GM12878 (cell line): ENCODE data around the gene NPAS2. TPM values are rescaled to one million over a fixed set of nuclear protein-coding genes. Genes with fewer than 3 reads are reported as not detected.
A peak's percentile ranks its signal among the peaks of the same experiment; 100 is the strongest.

Experiments
- ATAC-seq: fragments of 200-7000 bp; cut with Tn5 transposase; 3 replicates; pipeline ENCODE4 v1.9.1; 2020; ENCODE audit warnings: mild to moderate bottlenecking, moderate library complexity
- BruUV-seq: library from RNA; stranded (reverse); fragments of 400-500 nt; replicated peaks from 2 replicates; lab custom pipeline; 2021; lab: Mats Ljungman, UMichigan
- CTCF ChIA-PET: fragments of 300-600 bp; sonication (Branson Sonifier 250); formaldehyde crosslinking; extraction: SDS; loops from one replicate; lab custom pipeline; 2021; ENCODE audit warnings: inconsistent platforms; lab: Yijun Ruan, JAX
- POLR2A ChIA-PET: fragments of 350-600 bp; formaldehyde crosslinking; extraction: SDS; loops from one replicate; lab custom pipeline; 2021; ENCODE audit warnings: inconsistent platforms; lab: Charles Lee
- RAD21 ChIA-PET: fragments of 300-600 bp; sonication (Branson Sonifier 250); formaldehyde crosslinking; loops from one replicate; lab custom pipeline; 2023; ENCODE audit warnings: antibody characterized with exemption; ENCODE audit not compliant: unreplicated experiment; lab: Charles Lee
- SMC1A ChIA-PET: fragments of 300-600 bp; sonication (Branson Sonifier 250); formaldehyde crosslinking; loops from one replicate; lab custom pipeline; 2023; ENCODE audit not compliant: unreplicated experiment, uncharacterized antibody; lab: Charles Lee
- DNase-seq: peaks from one replicate; pipeline ENCODE4 v3.0.0-alpha.2; 2011; ENCODE audit warnings: low read depth, low spot score
- FAIRE-seq: peaks from 3 replicates; lab custom pipeline; 2011; peaks lifted over from hg19 to GRCh38; lab: Jason Lieb, UNC
- H2AFZ ChIP-seq: 2 replicates; pipeline ENCODE4 v1.6.0; 2011; ENCODE audit warnings: low read depth, low read length, control low read depth; ENCODE audit not compliant: control insufficient read depth
- H3K27ac ChIP-seq: 2 replicates; pipeline ENCODE4 v1.5.1; 2011; ENCODE audit warnings: control low read depth; ENCODE audit not compliant: control insufficient read depth, insufficient read depth
- H3K27me3 ChIP-seq, 2 experiments: replicated peaks in 1 of 2; 2 replicates each; pipeline versions ENCODE4 v1.6.0 to v1.6.1; 2011; ENCODE audit warnings: low read length in 1 of 2; ENCODE audit not compliant: control insufficient read depth in 2 of 2, insufficient read depth in 2 of 2
- H3K36me3 ChIP-seq, 2 experiments: 2 replicates each; pipeline ENCODE4 v1.5.1; 2011; ENCODE audit warnings: low read length in 1 of 2; ENCODE audit not compliant: control insufficient read depth in 2 of 2, insufficient read depth in 2 of 2
- H3K4me1 ChIP-seq: 2 replicates; pipeline ENCODE4 v1.6.1; 2011; ENCODE audit warnings: mild to moderate bottlenecking, low read length, moderate library complexity, mixed read lengths; ENCODE audit not compliant: control insufficient read depth, insufficient read depth
- H3K4me2 ChIP-seq: 2 replicates; pipeline ENCODE4 v1.6.0; 2011; ENCODE audit warnings: control low read depth; ENCODE audit not compliant: control insufficient read depth, insufficient read depth
- H3K4me3 ChIP-seq: fragments of 200-600 bp; sonication (generic); 2 replicates; pipeline ENCODE4 v1.5.1; 2016
- H3K79me2 ChIP-seq: 2 replicates; pipeline ENCODE4 v1.6.0; 2011; ENCODE audit warnings: low read length; ENCODE audit not compliant: control insufficient read depth, insufficient read depth
- H3K9ac ChIP-seq: 2 replicates; pipeline ENCODE4 v1.8.0; 2011; ENCODE audit warnings: low read length, control low read depth, mixed read lengths; ENCODE audit not compliant: control insufficient read depth, insufficient read depth
- H3K9me3 ChIP-seq: replicated peaks from 3 replicates; pipeline ENCODE4 v1.5.1; 2011; ENCODE audit warnings: mild to moderate bottlenecking, low read length; ENCODE audit not compliant: control insufficient read depth, insufficient read depth
- H4K20me1 ChIP-seq: 2 replicates; pipeline ENCODE4 v1.6.0; 2011; ENCODE audit not compliant: control insufficient read depth, insufficient read depth
- CEBPB ChIP-seq, 2 experiments: fragments of 150-350 bp in 1 of 2; IDR thresholded peaks; 2 replicates each; pipeline ENCODE4 v1.6.1; 2012 to 2014; ENCODE audit warnings: low read depth in 2 of 2, low read length in 2 of 2, borderline replicate concordance in 1 of 2, inconsistent platforms in 1 of 2
- CREM ChIP-seq: IDR thresholded peaks from 2 replicates; pipeline ENCODE4 v1.6.1; 2014; ENCODE audit warnings: antibody characterized with exemption, low read depth
- CTCF ChIP-seq, 3 experiments: IDR thresholded peaks in 2 of 3; conservative IDR thresholded peaks in 1 of 3; 2 replicates each; pipeline ENCODE4 v1.5.1; 2011; ENCODE audit warnings: low read depth in 3 of 3, low read length in 3 of 3, mild to moderate bottlenecking in 3 of 3, control low read depth in 2 of 3, moderate library complexity in 2 of 3, inconsistent platforms in 1 of 3, mixed read lengths in 1 of 3; ENCODE audit not compliant: control insufficient read depth in 2 of 3, insufficient read depth in 1 of 3; ENCODE audit errors: extremely low read depth in 1 of 3
- E2F8 ChIP-seq: fragments of 450-650 bp; IDR thresholded peaks from 2 replicates; pipeline ENCODE4 v1.6.1; 2018; ENCODE audit warnings: mild to moderate bottlenecking, low read depth, moderate library complexity; ENCODE audit not compliant: partially characterized antibody
- GABPA ChIP-seq: IDR thresholded peaks from 2 replicates; pipeline ENCODE4 v1.6.1; 2014; ENCODE audit warnings: antibody characterized with exemption, low read depth, mild to moderate bottlenecking, inconsistent platforms
- KAT2A ChIP-seq: conservative IDR thresholded peaks from 2 replicates; pipeline ENCODE4 v1.6.1; 2011; ENCODE audit warnings: low read depth, low read length; ENCODE audit not compliant: control insufficient read depth
- NR2C2 ChIP-seq: IDR thresholded peaks from 2 replicates; pipeline ENCODE4 v1.6.1; 2011; ENCODE audit warnings: borderline replicate concordance, low read depth; ENCODE audit not compliant: control insufficient read depth, insufficient read length
- PBX3 ChIP-seq: IDR thresholded peaks from 2 replicates; pipeline ENCODE4 v1.6.1; 2011; ENCODE audit warnings: mild to moderate bottlenecking, low read depth, low read length, moderate library complexity; ENCODE audit not compliant: insufficient replicate concordance
- RELA ChIP-seq: fragments of 450-650 bp; IDR thresholded peaks from 2 replicates; pipeline ENCODE4 v1.8.0; 2014; ENCODE audit warnings: borderline replicate concordance; ENCODE audit not compliant: partially characterized antibody
- SUZ12 ChIP-seq: fragments of 200-600 bp; sonication (generic); IDR thresholded peaks from one replicate; pipeline ENCODE4 v1.6.1; 2018; ENCODE audit warnings: antibody characterized with exemption, mild to moderate bottlenecking; ENCODE audit not compliant: unreplicated experiment
- USF2 ChIP-seq: IDR thresholded peaks from 2 replicates; pipeline ENCODE4 v1.6.1; 2011; ENCODE audit warnings: low read depth, low read length, improper control_type of control experiment, borderline replicate concordance
- ZBTB33 ChIP-seq: fragments of 450-650 bp; IDR thresholded peaks from 2 replicates; pipeline ENCODE4 v1.6.1; 2017; ENCODE audit warnings: mild to moderate bottlenecking
- ZNF217 ChIP-seq: fragments of 450-650 bp; IDR thresholded peaks from 2 replicates; pipeline ENCODE4 v1.6.1; 2017; ENCODE audit warnings: antibody characterized with exemption, mild to moderate bottlenecking
- WGBS: methylation state at CpG from one replicate; pipeline ENCODE4 v1.1.6; 2016; ENCODE audit warnings: low lambda C conversion rate; ENCODE audit not compliant: insufficient replicate concordance, insufficient coverage; ENCODE audit errors: missing lambda C conversion rate; 5-methylcytosine and 5-hydroxymethylcytosine counted together
- in situ Hi-C: fragments of 300-500 bp; cut with MboI; formaldehyde crosslinking; loops from 9 replicates; pipeline ENCODE4 v1.14.3; 2018; ENCODE audit warnings: mixed read lengths
- intact Hi-C: fragments of 100-400 bp; cut with micrococcal nuclease; formaldehyde crosslinking; loops from one replicate; pipeline ENCODE4 v1.14.2; 2022; ENCODE audit not compliant: unreplicated experiment
- polyA plus RNA-seq, 11 experiments: library from polyadenylated mRNA; depleted of rRNA in 4 of 11; unstranded in 6 of 11; stranded (reverse) in 5 of 11; fragments of >200 nt; fragmentation: Nextera tagmentation in 4 of 11; fragmentation: Illumina TruSeq in 1 of 11; extraction: Ambion mirVana in 4 of 11; extraction: Trizol in 1 of 11; gene quantifications; 1 replicate in 1 of 11; 2 replicates in 10 of 11; pipeline versions ENCODE4 v1.2.1 to v1.2.3, GENCODE V29; 2011 to 2016; ENCODE audit warnings: inconsistent platforms in 2 of 11, missing spikeins in 2 of 11, low read depth in 1 of 11
- total RNA-seq, 4 experiments: library from RNA; depleted of rRNA in 3 of 4; stranded (reverse); fragments of >200 nt in 3 of 4; fragmentation: Illumina TruSeq in 1 of 4; extraction: Trizol in 1 of 4; gene quantifications; 2 replicates each; pipeline versions ENCODE4 v1.2.1 to v1.2.3, GENCODE V29; 2013 to 2021

NPAS2 gene
- total and polyA plus RNA-seq, 10 of the 15 experiments (the other 5 are each of a cell fraction or from before 2014, with no cell fraction given), result 0.08 TPM; not detected in 9

- no peaks in the 10 kb centered on the region; a peak in 1 of 4 replicates for H3K27me3 ChIP-seq
- RAD21 ChIA-PET, result no interaction called here
- POLR2A ChIA-PET, result no interaction called here
- SMC1A ChIA-PET, result no interaction called here
- no peaks in the 10 kb centered on the region for H3K36me3 ChIP-seq
- no peaks in the 10 kb centered on the region for H3K9me3 ChIP-seq
- no peaks in the 10 kb centered on the region for H3K79me2 ChIP-seq
- in situ Hi-C loops, result no loop called here
- CTCF ChIA-PET, result no interaction called here
- BruUV-seq, result no TSS peak
- H2AFZ ChIP-seq, result no peak overlapping the region
- H3K4me3 ChIP-seq, result no peak overlapping the region
- no peak overlapping the region for H3K4me2 ChIP-seq
- intact Hi-C loops, result no loop called here
- no peak overlapping the region for H3K9ac ChIP-seq
- no peak overlapping the region for H3K27ac ChIP-seq
- ATAC-seq, result peak; percentile 46
- no peaks in the 10 kb centered on the region for H4K20me1 ChIP-seq
- H3K4me1 ChIP-seq, result peaks cover 3% of the 10 kb centered on the region; the same call in 1 of the 2 replicates
- FAIRE-seq, result no peak
- 32% methylated on average over 3 of the region's 3 CpGs for WGBS
- DNase-seq, result no peak
- TF ChIP-seq KAT2A (no peak), USF2 (no peak), RELA (no peak), PBX3 (no peak), NR2C2 (no peak), ZNF217 (no peak), CREM (no peak), ZBTB33 (no peak), CEBPB (IDR thresholded peaks at IDR 0.05; ENCODE audit: borderline replicate concordance in 1 of 2, low read depth in 2 of 2, low read length in 2 of 2) (no peak), SUZ12 (no peak), GABPA (no peak), E2F8 (no peak), CTCF (IDR thresholded peaks at IDR 0.05 in 2 of 3, conservative IDR thresholded peaks at IDR 0.05 in 1 of 3; ENCODE audit: control insufficient read depth in 2 of 3, extremely low read depth in 1 of 3, insufficient read depth in 1 of 3, low read depth in 3 of 3, low read length in 3 of 3) (no peak)
These were observed 64.2 kb downstream of the NPAS2 start for GRCh38 chr2:100884145-100884621.
